T-helper 9 cell (primary cell): Measurements from ENCODE around the gene ANKRD31.

ENCODE experiments used
- DNase-seq: peaks from one replicate; pipeline ENCODE4 v3.0.0-alpha.2; 2020

Gene ANKRD31

GRCh38 chr5:75031366-75031765, 205.3 kb downstream of the ANKRD31 start:
- DNase-seq = no peak

GRCh38 chr5:75028090-75028489, 208.6 kb downstream of the ANKRD31 start:
- DNase-seq = no peak

- no peak for DNase-seq
Observed at GRCh38 chr5:75023368-75024159, 213.1 kb downstream of the ANKRD31 start.

GRCh38 chr5:75021800-75022199, 214.9 kb downstream of the ANKRD31 start:
- DNase-seq = no peak

- DNase-seq = no peak
Observed at GRCh38 chr5:75021219-75021618, 215.5 kb downstream of the ANKRD31 start.

GRCh38 chr5:75020016-75020656, 216.5 kb downstream of the ANKRD31 start:
- DNase-seq = no peak

GRCh38 chr5:75018805-75019587, 217.7 kb downstream of the ANKRD31 start:
- DNase-seq = no peak
